Effector CD8-positive, alpha-beta T cell (primary cell): ENCODE data around the gene UBALD2.

Source experiments
- DNase-seq: peaks from one replicate; lab custom pipeline; 2025; lab: John Stamatoyannopoulos, UW

UBALD2 gene

DNA sequence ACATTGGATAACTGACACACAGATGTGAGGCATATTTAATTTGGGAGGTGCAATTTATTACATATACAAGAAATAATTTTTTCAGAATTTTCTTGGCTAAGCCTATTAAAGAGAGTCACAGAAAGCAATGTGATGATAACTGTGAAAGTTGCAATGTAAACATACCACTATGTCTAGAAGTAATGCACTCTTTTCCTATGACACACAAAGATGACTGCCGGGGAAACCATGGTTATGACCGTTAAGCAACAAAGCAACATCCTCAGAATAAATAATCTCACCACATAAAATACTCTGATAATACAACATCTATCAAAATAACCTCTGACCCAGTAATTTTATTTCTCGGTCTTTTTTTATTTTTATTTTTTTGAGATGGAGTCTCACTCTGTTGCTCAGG, 53.4 kb downstream of the UBALD2 start:
- DNase-seq, result no peak
